22Rv1 (cell line): ENCODE data around the gene SLC13A3.

Experiments used
- H3K27ac ChIP-seq: fragments of 450-650 bp; 2 replicates; pipeline ENCODE4 v1.5.1; 2017
- ZFX ChIP-seq: fragments of 450-650 bp; IDR thresholded peaks from 2 replicates; pipeline ENCODE4 v1.6.1; 2017; ENCODE audit warnings: antibody characterized with exemption, borderline replicate concordance
- TF ChIP-seq, protein P1 (sequence below): fragments of 450-650 bp; IDR thresholded peaks from 2 replicates; pipeline ENCODE4 v1.5.1; 2017; ENCODE audit warnings: mild to moderate bottlenecking

SLC13A3 gene

GRCh38 chr20:46649650-46649949 lies 1.7 kb downstream of the SLC13A3 start:
- no peak overlapping the region for H3K27ac ChIP-seq
- TF ChIP-seq, protein P1, sequence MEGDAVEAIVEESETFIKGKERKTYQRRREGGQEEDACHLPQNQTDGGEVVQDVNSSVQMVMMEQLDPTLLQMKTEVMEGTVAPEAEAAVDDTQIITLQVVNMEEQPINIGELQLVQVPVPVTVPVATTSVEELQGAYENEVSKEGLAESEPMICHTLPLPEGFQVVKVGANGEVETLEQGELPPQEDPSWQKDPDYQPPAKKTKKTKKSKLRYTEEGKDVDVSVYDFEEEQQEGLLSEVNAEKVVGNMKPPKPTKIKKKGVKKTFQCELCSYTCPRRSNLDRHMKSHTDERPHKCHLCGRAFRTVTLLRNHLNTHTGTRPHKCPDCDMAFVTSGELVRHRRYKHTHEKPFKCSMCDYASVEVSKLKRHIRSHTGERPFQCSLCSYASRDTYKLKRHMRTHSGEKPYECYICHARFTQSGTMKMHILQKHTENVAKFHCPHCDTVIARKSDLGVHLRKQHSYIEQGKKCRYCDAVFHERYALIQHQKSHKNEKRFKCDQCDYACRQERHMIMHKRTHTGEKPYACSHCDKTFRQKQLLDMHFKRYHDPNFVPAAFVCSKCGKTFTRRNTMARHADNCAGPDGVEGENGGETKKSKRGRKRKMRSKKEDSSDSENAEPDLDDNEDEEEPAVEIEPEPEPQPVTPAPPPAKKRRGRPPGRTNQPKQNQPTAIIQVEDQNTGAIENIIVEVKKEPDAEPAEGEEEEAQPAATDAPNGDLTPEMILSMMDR, result no peak
- TF ChIP-seq ZFX, result no peak

DNA sequence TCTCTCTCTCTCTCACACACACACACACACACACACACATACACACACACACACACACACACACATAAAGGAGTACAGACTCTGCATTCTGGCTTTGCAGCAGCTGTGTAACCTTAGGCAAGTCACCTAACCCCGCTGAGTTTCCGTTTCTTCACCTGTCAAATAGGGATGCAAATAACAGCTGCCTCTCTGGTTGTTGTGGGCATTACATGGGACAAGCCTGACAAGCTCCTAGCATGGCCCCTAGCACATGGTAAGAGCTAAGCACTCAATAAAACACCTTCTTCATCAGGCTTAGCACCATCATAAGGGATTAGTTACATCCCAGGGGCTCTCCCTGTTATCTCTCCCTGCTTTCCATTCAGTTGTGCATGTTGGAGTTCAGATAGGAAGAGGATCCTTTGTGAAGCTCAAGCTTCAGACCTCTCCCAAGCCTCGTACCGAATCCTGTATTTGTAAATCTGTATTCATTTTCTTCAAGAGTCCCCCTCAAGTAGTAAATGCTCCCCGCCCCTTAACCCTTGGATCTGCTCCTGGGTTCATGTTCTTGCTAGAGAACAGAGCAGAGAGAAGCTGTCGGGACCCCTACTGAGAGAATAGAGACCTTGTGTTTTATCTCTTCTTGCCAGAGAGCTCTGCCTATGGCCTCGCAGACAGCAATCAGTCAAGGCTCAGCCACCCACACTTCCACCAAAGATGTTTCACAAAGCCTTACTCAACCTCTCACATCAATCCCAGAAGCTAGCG lies 2.2 kb downstream of the SLC13A3 start:
- H3K27ac ChIP-seq, result no peak overlapping the region
- no peak for TF ChIP-seq ZFX
- TF ChIP-seq, protein P1, result no peak

- H3K27ac ChIP-seq, result no peak overlapping the region
- no peak for TF ChIP-seq ZFX
- TF ChIP-seq, protein P1, result no peak
Measured at GRCh38 chr20:46647469-46647868, 3.8 kb downstream of the SLC13A3 start.

- no peak for TF ChIP-seq ZFX
- TF ChIP-seq, protein P1, result no peak
- H3K27ac ChIP-seq, result no peak overlapping the region
Measured at GRCh38 chr20:46646659-46647380, 4.4 kb downstream of the SLC13A3 start.

DNA sequence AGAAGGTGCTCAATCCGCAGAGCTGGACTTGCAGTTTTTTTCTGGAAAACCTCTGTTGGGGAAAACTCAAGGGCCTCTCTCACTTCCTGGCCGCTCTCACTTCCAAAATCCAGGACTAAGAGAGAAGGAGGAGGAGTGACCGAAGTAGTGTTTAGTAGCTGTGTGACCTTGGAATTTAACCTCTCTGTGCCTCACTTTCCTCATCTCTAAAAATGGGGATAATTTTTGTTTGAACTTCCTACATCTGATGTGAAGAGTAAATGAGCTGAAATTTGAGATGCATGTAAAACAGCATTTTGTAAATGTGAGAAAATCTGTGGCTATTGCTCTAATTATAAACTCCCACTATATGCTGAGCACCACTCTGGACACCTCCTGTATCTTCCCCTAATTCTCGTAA lies 5.1 kb downstream of the SLC13A3 start:
- TF ChIP-seq ZFX, result no peak
- TF ChIP-seq, protein P1, result no peak
- no peak overlapping the region for H3K27ac ChIP-seq

- H3K27ac ChIP-seq, result no peak overlapping the region
- TF ChIP-seq, protein P1, result no peak
- TF ChIP-seq ZFX, result no peak
Measured at GRCh38 chr20:46644733-46645132, 6.5 kb downstream of the SLC13A3 start.

DNA sequence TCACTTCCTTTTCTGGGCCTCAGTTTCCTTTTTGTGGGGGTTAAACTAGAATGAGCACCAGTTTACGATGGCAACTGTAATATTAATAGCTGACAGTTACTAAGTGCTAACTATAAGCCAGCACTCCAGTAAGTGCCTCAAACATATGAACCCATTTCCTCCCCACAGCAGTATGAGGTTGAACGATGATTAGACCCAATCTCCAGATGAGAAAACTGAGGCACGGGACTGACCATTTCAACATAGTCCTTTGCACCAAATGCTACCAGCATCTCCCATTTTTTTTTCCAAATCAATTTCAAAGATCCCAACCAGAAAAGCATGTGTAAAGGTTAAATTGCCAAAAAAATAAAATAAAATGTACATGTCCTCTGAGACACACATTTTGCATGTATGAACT lies 7.1 kb downstream of the SLC13A3 start:
- TF ChIP-seq, protein P1, result no peak
- TF ChIP-seq ZFX, result no peak
- H3K27ac ChIP-seq, result no peak overlapping the region
